SJSA1 (cell line): ENCODE data around the gene MAP2K7. TPM values are rescaled to one million over a fixed set of nuclear protein-coding genes. Genes with fewer than 3 reads are reported as not detected.
"Not testable (repeated sequence)": the region's sequence is repeated elsewhere in the genome, so short reads cannot be mapped to it uniquely, and the experiment has no call there.

Experiments
- DNase-seq, 2 experiments: peaks; one replicate each; pipeline ENCODE4 v3.0.0-alpha.2; 2015 to 2020; ENCODE audit warnings: low spot score in 2 of 2, low read depth in 1 of 2
- H3K27ac ChIP-seq: fragments of 250-450 bp; sonication (Bioruptor Pico); 2 replicates; pipeline ENCODE4 v1.5.1; 2020; ENCODE audit warnings: mild to moderate bottlenecking, moderate library complexity
- H3K27me3 ChIP-seq: fragments of 250-450 bp; sonication (Bioruptor Pico); replicated peaks from 2 replicates; pipeline ENCODE4 v1.5.1; 2020; ENCODE audit warnings: mild to moderate bottlenecking, moderate library complexity
- H3K36me3 ChIP-seq: fragments of 250-450 bp; sonication (Bioruptor Pico); 2 replicates; pipeline ENCODE4 v1.5.1; 2020; ENCODE audit warnings: mild to moderate bottlenecking
- H3K4me1 ChIP-seq: fragments of 250-450 bp; sonication (Bioruptor Pico); replicated peaks from 2 replicates; pipeline ENCODE4 v1.6.1; 2021; ENCODE audit warnings: mild to moderate bottlenecking
- H3K4me3 ChIP-seq: fragments of 250-450 bp; sonication (Bioruptor Pico); 2 replicates; pipeline ENCODE4 v1.5.1; 2020; ENCODE audit warnings: mild to moderate bottlenecking
- H3K9me3 ChIP-seq: fragments of 250-450 bp; sonication (Bioruptor Pico); replicated peaks from 2 replicates; pipeline ENCODE4 v1.5.1; 2020; ENCODE audit warnings: mild to moderate bottlenecking
- total RNA-seq: library from RNA; depleted of rRNA; stranded (reverse); fragments of >200 nt; shearing (Covaris generic); gene quantifications from 2 replicates; pipeline ENCODE4 v1.2.3, GENCODE V29; 2014

The MAP2K7 gene
- total RNA-seq, 1 experiment from 2014 or later: 9.7 TPM

DNA sequence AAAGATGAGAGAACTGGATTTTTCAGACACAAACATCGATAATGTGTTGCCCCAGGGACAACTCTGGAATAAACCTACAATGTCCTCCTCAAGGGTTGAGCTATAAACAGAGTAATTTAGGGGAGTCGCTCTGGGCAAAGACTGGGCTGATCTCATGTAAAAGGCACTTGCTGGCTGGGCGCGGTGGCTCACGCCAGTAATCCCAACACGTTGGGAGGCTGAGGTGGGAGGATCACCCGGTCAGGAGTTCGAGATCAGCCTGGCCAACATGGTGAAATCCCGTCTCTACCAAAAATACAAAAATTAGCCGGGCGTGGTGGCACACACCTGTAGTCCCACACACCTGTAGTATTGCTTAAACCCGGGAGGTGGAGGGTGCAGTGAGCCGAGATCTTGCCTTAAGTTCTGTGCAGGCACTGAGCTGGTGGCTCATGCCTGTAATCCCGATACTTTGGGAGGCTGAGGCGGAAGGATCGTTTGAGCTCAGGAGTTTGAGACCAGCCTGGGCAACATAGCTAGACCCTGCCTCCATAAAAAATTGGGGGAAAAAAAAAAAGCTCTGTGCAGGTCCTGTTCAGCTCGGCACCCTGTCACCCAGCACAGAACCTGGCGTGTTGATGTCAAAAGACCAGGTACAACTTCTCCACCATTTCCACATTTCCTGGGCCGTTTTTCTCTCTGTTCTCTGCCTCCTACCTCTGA, 38.4 kb downstream of the MAP2K7 start:
- H3K27me3 ChIP-seq: no peaks in the 10 kb centered on the region
- no peaks in the 10 kb centered on the region for H3K9me3 ChIP-seq
- H3K27ac ChIP-seq: no peak overlapping the region
- H3K4me3 ChIP-seq: no peak overlapping the region; the same call in 1 of the 2 replicates
- peaks cover 3% of the 10 kb centered on the region; the same call in 1 of the 2 replicates for H3K4me1 ChIP-seq
- DNase-seq: no peak
- H3K36me3 ChIP-seq: peaks cover 52% of the 10 kb centered on the region

DNA sequence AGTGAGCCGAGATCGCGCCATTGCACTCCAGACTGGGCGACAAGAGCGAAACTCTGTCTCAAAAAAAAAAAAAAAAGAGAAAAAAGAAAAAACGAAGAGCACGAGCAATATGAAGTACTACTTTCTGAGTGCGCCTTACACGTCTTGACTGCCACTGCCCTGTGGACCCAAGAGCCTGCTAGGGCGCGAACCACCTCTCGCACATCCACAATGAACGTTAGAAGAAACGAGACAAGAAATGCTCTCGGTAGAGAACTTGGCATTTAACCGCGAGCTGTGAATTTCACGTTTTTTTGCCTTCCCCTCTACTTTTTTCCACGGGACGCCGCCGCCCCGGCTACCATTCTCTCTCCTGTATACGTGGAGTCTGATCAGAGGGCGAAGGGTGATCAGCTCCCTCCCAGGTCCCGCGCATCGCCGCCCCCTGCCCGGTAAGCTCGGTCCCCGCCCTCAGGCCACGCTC, 39.3 kb downstream of the MAP2K7 start:
- peak overlapping the region; percentile 79 for H3K4me3 ChIP-seq
- peak in 1 of 2 experiments; percentile 24 for DNase-seq
- H3K27me3 ChIP-seq: no peaks in the 10 kb centered on the region
- H3K9me3 ChIP-seq: no peaks in the 10 kb centered on the region
- peak overlapping the region; percentile 85 for H3K27ac ChIP-seq
- peaks cover 3% of the 10 kb centered on the region; the same call in 1 of the 2 replicates for H3K4me1 ChIP-seq
- peaks cover 42% of the 10 kb centered on the region for H3K36me3 ChIP-seq

DNA sequence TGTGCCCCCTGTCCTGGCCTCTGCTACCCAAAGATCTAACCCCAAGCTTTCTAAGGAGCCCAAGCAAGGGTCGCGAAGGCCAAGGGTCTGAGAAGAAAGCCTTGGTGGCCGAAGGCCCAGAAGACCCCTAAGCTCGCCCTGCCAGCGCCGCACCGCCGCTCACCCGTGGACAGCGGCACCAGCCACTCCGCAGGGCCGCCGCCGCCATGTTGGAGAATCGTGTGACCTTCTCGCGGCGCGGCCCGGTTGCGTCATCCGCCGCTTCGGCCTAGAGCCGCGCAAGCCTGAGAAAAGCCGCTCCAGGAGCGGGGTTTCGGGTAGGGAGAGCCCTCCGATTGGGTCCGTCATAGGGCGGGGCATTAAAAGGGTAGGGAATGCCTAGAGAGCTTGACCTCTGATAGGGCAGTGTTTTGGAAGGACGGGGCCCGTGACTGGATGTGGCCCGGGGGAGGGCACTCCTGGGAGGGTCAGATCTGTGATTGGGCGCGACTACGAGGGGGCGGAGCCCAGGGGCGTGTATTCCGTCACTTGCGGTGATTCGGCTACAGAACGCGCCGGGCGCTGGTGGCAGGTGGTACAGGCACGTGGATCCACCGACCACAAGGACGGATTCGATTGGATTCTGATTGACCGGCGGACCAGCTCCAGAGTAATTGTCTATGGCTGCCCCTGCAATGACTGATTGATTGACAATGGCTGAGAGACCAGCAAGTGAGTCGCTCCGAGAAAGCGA, 39.9 kb downstream of the MAP2K7 start, which contains the start of gene TIMM44:
TIMM44 (minus strand) TSS at position 223 of the 733 bp plus-strand sequence; CDS start at position 208, 15 bp downstream.
- no peaks in the 10 kb centered on the region for H3K9me3 ChIP-seq
- peak within 1 kb of the TSS; percentile 85 for H3K27ac ChIP-seq
- H3K27me3 ChIP-seq: no peaks in the 10 kb centered on the region
- H3K4me3 ChIP-seq: peak within 1 kb of the TSS; percentile 79
- peaks cover 3% of the 10 kb centered on the region; the same call in 1 of the 2 replicates for H3K4me1 ChIP-seq
- peaks cover 36% of the 10 kb centered on the region for H3K36me3 ChIP-seq
- peak; percentile 99 to 100 for DNase-seq

DNA sequence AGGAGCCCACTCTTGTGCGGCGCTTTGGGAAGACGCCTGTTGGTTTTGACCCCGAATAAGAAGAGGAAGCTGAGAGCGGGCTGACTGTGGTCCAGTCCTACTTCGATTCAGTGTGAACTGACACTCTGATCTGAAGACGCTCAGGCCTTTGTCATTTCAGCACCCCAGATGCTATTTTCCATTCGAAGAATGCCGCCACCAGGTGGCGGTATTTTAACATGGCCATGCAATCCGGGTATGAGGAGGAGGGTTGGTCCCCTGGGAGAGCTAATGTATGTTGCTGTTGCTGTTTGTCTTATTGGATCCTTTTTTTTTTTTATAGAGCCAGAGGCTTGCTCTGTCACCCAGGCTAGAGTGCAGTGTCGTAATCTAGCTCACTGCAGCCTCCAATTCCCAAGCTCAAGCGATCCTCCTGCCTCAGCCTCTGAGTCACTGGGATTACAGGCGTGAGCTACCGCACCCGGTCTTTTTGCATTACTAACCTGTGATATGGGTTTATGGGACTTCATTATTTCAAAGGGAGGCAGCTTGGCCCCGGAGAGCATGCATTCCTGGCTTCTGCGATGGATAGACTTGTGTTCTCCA, 40.6 kb downstream of the MAP2K7 start:
- peak overlapping the region; percentile 28; the same call in 1 of the 2 replicates for H3K27ac ChIP-seq
- peaks cover 29% of the 10 kb centered on the region for H3K36me3 ChIP-seq
- peaks cover 3% of the 10 kb centered on the region; the same call in 1 of the 2 replicates for H3K4me1 ChIP-seq
- no peaks in the 10 kb centered on the region for H3K9me3 ChIP-seq
- H3K4me3 ChIP-seq: peak overlapping the region; percentile 79
- H3K27me3 ChIP-seq: no peaks in the 10 kb centered on the region
- peak; percentile 86 to 90 for DNase-seq

DNA sequence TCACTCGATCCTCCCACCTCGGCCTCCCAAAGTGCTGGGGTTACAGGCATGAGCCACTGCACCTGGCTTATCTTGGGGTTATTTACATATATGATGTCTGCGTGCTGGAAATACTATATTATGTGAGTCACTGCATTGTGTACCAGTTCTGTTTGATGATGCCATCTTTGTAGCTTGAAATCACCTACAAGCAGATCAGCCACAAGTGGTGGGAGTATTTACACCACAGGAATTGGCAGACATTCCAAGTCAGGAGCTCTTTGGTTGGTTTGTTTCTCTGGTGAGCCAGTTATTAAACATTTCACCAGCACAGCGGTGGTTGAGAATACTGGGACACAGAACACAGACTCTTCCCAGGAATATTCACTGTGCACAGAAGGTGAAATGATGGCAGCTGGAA, 44.3 kb downstream of the MAP2K7 start:
- Histone ChIP-seq H3K27ac (no peak overlapping the region), H3K9me3 (no peaks in the 10 kb centered on the region), H3K36me3 (peaks cover 4% of the 10 kb centered on the region), H3K27me3 (no peaks in the 10 kb centered on the region), H3K4me1 (peaks cover 3% of the 10 kb centered on the region; the same call in 1 of the 2 replicates), H3K4me3 (no peak overlapping the region)
- no peak for DNase-seq

DNA sequence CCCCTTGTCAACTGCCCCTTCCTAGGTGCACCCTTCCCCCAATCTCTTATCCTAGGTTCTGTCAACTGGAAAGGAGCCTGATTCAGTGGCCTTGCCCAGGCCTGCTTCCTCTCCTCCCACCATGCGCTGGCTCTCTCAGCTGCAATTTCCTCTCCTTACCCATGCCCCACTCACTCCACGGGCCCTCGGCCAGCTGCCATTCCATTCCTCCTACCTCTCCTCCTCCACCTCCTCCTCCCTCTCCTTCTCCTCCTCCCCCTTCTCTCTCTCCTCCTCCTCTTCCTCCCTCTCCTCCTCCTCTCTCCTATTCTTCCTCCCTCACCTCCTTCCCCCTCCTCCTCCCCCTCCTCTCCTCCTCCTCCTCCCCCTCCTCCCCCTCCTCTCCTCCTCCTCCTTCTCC, 49.4 kb downstream of the MAP2K7 start:
- peaks cover 4% of the 10 kb centered on the region; the same call in 1 of the 2 replicates for H3K36me3 ChIP-seq
- no peak for DNase-seq
- no peak overlapping the region for H3K27ac ChIP-seq
- H3K4me3 ChIP-seq: no peak overlapping the region
- H3K27me3 ChIP-seq: no peaks in the 10 kb centered on the region
- no peaks in the 10 kb centered on the region for H3K4me1 ChIP-seq
- no peaks in the 10 kb centered on the region for H3K9me3 ChIP-seq

DNA sequence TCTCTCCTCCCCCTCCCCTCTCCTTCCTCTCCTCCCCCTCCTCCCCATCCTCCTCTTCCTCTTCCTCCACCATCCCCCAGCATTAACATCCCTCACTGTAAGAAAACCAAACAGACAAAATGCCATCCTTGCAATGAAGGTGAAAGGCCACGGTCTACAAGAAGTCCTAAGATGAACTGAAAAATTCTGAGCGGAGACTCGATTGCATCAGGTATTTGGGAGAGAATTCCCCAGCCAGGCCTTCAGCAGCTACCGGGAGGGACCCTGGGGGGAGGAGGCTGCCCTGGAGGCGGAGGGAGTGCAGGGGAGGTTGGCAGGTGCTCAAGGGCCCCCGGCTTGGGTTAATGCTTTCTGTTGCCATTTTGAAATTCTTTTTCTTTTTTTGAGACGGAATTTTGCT, 49.9 kb downstream of the MAP2K7 start:
- peaks cover 9% of the 10 kb centered on the region; the same call in 1 of the 2 replicates for H3K36me3 ChIP-seq
- no peaks in the 10 kb centered on the region for H3K9me3 ChIP-seq
- no peaks in the 10 kb centered on the region for H3K27me3 ChIP-seq
- no peak overlapping the region for H3K4me3 ChIP-seq
- DNase-seq: no peak
- no peaks in the 10 kb centered on the region for H3K4me1 ChIP-seq
- no peak overlapping the region for H3K27ac ChIP-seq

DNA sequence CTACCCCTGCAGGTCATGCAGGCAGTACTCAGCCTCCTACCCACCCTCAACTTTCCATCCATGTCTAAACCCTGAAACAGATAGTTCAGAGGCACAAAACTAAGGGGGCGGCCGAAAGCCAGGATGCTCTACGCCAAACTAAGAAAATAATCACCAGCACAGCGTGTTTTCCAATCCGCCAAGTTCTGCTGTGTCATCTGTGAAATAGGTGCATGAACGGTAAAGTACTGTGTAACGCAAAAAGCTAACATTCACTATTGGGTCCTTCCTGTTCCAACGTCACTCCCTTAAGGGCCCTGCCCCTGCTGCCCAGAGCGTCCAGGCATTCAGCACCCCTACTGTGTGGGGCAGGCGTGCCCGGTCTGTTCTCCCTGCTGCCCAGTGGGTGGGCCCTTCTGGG, 52.0 kb downstream of the MAP2K7 start:
- no peaks in the 10 kb centered on the region for H3K9me3 ChIP-seq
- H3K4me3 ChIP-seq: no peak overlapping the region
- H3K27ac ChIP-seq: no peak overlapping the region
- H3K27me3 ChIP-seq: no peaks in the 10 kb centered on the region
- peaks cover 18% of the 10 kb centered on the region for H3K36me3 ChIP-seq
- no peak for DNase-seq
- no peaks in the 10 kb centered on the region for H3K4me1 ChIP-seq

DNA sequence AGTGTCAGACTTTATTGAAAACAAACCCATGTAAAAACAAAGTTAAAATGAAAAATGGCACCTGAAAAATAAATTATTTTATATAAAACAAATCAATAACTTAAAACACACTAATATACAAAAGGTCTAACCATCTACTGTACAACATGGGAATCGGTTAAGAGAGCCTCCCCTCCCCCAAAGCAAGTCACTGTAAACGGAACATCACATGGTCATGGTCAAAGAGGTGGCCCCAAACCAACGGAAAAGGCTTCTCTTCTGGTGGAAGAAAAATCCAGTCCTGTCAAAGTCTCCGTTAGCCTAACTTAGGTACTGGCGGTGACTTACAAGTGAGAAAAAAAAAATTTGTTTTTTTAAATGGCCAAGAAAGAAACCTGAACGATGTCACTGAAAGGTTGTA, 55.5 kb downstream of the MAP2K7 start:
- H3K27ac ChIP-seq: no peak overlapping the region
- peaks cover 49% of the 10 kb centered on the region for H3K36me3 ChIP-seq
- no peak overlapping the region for H3K4me3 ChIP-seq
- no peaks in the 10 kb centered on the region for H3K27me3 ChIP-seq
- H3K4me1 ChIP-seq: no peaks in the 10 kb centered on the region
- no peaks in the 10 kb centered on the region for H3K9me3 ChIP-seq
- no peak for DNase-seq

DNA sequence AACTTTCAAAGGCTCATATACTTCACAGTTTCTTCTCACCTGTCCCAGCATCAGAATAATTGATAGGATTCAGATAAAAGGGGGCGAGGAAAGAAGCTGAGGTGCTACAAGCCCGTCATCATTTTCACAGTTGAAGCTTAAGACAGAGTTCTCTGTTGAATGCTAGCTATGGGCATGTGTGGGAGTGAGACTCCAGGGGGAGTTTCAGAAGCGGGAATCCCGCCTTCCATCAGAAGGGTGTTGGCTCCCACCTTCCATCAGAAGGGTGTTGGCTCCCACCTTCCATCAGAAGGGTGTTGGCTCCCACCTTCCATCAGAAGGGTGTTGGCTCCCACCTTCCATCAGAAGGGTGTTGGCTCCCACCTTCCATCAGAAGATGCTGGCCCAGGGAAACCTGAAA, 57.4 kb downstream of the MAP2K7 start:
- H3K9me3 ChIP-seq, H3K4me3 ChIP-seq, DNase-seq, H3K4me1 ChIP-seq, H3K27me3 ChIP-seq, H3K27ac ChIP-seq: not testable (repeated sequence)
- H3K36me3 ChIP-seq: peaks cover 68% of the 10 kb centered on the region

DNA sequence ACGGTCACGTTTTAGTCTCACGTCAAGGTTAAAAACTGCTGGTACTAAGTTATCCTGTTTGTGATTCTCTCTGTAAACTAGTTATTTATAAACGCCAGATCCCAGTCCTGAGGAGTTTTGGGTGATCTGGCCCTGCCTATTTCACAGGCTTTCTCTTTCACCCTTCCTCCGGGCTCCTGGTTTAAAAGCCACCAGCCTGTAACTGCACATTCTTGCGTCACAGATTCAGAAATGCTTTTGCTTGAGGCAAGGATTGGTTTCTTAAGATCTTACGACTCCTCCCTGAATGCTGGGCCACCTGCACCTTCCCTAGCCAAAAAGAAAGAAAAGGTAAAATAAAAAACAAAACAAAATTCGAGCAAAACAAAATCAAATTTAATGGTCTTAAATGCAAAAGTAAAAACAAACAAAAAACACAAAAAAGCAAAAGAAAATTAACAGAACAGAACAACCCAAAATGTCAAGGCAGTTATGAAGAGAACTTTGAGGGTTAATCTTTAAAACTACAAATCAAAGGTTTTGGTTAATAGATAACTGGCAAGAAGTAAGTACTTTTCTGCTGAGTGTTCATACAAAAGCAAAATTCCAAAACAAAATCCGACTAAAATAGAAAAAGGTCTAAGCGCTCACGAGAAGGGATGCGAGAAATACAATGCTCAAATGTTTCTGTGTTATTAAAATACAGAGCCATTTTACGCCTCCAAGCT, 58.4 kb downstream of the MAP2K7 start:
- H3K4me1 ChIP-seq: no peaks in the 10 kb centered on the region
- no peak overlapping the region for H3K27ac ChIP-seq
- DNase-seq: no peak
- H3K4me3 ChIP-seq: no peak overlapping the region
- no peaks in the 10 kb centered on the region for H3K9me3 ChIP-seq
- H3K36me3 ChIP-seq: peaks cover 78% of the 10 kb centered on the region
- no peaks in the 10 kb centered on the region for H3K27me3 ChIP-seq

DNA sequence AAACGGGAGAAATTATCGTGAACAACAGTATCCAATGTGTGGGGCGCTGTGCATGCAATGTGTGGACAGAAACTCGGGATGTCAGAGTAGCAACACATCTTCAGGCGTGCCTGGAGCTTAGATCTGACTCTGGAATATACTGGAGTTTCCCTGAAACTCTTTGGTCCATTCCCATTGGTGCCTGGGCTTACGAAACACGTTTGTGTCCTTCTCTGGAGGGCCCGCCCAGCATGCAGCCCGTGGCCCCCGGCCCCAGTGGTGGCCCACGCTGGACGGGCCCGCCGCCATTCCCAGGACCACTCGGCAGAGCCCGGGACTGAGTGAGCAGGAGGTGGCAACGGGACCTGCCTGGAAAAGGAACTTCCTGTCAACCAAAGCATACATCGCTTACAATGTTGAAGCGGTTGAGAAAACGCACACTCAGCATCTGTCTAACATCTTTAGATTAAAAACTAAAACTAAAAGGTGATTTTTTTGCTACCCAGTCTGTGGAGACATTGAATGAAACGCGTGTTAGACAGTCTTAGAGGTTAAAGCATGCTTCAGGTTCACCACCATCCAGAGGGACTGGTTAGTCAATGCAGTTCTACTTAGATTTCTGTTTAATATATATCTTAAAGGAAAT, 59.1 kb downstream of the MAP2K7 start:
- H3K27me3 ChIP-seq: no peaks in the 10 kb centered on the region
- no peak overlapping the region for H3K27ac ChIP-seq
- H3K9me3 ChIP-seq: no peaks in the 10 kb centered on the region
- H3K4me3 ChIP-seq: no peak overlapping the region
- H3K4me1 ChIP-seq: no peaks in the 10 kb centered on the region
- no peak for DNase-seq
- peaks cover 84% of the 10 kb centered on the region for H3K36me3 ChIP-seq

DNA sequence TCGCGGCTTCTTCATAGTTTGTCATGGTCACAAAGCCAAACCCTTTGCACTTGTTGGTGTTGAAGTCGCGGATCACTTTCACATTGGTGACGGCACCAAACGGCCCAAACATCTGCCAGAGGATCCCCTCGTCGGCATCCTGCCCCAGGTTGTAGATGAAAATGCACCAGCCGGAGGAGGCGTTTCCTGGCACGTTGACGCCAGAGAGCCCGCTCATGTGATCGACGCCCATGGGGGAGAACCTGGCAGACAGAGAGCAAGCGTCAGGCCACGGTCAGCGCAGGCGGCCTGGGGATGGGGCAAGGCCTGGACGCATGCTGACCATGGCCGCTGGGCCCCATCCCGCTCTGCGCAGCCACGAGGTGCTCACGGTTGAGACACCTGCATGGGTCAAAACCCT, 59.9 kb downstream of the MAP2K7 start:
- peaks cover 84% of the 10 kb centered on the region for H3K36me3 ChIP-seq
- no peak for DNase-seq

More for the DNA sequence above, 59.9 kb downstream of the MAP2K7 start:
- Histone ChIP-seq H3K9me3 (no peaks in the 10 kb centered on the region), H3K4me1 (no peaks in the 10 kb centered on the region), H3K4me3 (no peak overlapping the region), H3K27ac (no peak overlapping the region), H3K27me3 (no peaks in the 10 kb centered on the region)
